ENCODE measurements around the gene TNS1.

The TNS1 gene

DNA sequence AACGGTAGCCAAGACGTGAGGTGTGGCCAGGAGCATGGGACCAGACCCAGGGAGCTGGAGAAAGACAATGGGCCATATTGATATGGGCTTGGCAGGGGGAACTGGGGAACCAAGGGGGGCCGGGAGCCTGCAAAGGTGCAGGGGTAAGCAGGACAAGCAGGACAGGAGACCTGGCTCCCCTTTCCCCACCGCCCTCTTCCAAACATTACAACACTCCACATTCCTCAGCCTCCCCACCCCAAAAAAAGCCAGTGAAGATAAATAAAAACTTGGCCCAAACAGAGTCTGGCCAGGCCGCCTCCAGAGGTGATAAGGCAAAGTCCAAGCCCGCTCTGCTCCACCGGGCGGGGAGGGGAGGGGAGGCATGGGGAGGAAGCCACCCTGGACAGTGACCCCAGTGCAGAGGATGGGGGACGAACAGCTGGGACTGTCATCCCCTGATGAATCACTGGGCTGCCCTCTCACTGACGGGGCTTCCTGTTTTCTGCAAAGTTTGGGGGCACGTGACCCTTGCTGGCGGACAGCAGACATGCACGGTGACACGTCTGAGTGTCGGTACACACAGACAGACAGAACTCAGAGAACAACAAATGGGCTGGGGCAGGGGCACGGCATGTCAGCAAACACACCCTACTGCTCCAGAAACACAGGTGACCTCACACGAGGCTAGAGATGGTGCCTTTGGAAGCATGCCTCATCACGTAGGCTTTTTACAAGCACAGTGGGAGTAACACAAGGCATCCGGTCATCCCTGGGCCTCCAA lies 100.2 kb downstream of the TNS1 start:
- DNase-seq (ENCODE audit: extremely low read depth in 1 of 2, low read depth in 1 of 2), result no peak

- DNase-seq (ENCODE audit: extremely low read depth in 1 of 2, low read depth in 1 of 2), result no peak
These were observed 100.9 kb downstream of the TNS1 start for GRCh38 chr2:217901835-217902378.

DNA sequence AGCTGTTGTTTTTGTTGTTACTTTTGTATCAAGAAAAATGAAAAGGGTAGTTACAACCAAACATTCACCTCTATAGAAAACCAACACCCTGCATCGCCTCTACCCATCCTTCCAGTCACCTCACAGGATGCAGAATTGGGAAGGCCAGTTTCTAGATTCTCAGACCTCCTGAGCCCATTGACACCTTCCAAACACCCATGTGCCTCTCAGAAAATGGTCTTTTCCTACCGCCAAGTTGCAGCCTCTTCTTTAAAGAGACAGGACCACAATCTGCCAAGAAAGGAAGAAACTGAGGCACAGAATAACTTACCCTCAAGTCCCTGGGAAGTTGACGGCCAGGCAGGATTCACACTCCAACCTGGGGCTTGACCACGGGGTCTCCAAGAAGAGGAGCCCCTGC lies 101.4 kb downstream of the TNS1 start:
- DNase-seq (ENCODE audit: extremely low read depth in 1 of 2, low read depth in 1 of 2), result no peak

GRCh38 chr2:217900780-217901360 lies 101.9 kb downstream of the TNS1 start:
- DNase-seq (ENCODE audit: extremely low read depth in 1 of 2, low read depth in 1 of 2), result no peak

DNA sequence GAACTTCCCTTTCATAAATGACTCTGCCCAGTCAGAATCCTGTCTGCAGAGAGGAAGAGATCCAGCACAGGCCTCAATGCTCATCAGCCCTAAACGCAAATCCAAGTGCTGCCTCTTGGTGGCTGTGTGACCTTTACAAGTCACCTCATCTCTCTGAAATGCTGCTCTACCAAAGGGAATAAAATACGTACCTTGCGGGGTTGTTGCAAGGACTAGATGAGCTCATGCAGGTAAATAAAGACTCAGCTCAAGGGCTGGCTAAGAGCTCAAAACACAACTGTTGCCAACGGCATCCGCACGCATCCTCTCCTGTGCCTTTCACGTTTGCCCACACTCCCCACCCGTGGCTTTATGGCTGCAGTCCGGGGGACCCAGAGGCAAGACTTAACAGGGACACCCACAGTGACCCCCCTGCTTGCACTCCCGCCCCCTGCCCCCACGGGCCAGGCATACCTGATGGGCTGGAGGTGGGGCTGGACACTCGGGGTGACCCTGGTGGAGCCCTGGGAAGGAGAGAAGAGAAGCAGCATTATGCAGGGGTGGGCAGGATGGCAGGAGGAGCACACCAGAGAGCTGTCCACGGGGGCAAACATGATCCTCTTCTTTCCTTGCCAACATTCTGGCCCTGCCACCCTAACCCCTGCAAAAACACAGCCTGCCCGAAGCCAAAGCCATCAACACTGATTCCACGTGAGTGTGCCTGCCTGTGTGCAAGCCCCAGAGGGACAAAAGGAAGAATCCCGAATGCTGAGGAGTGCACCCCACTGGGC lies 102.6 kb downstream of the TNS1 start:
- no peak for DNase-seq (ENCODE audit: extremely low read depth in 1 of 2, low read depth in 1 of 2)

GRCh38 chr2:217899231-217900009 lies 103.4 kb downstream of the TNS1 start:
- DNase-seq (ENCODE audit: extremely low read depth in 1 of 2, low read depth in 1 of 2), result no peak

GRCh38 chr2:217897816-217898806 lies 104.7 kb downstream of the TNS1 start:
- DNase-seq (ENCODE audit: extremely low read depth in 1 of 2, low read depth in 1 of 2), result no peak

DNA sequence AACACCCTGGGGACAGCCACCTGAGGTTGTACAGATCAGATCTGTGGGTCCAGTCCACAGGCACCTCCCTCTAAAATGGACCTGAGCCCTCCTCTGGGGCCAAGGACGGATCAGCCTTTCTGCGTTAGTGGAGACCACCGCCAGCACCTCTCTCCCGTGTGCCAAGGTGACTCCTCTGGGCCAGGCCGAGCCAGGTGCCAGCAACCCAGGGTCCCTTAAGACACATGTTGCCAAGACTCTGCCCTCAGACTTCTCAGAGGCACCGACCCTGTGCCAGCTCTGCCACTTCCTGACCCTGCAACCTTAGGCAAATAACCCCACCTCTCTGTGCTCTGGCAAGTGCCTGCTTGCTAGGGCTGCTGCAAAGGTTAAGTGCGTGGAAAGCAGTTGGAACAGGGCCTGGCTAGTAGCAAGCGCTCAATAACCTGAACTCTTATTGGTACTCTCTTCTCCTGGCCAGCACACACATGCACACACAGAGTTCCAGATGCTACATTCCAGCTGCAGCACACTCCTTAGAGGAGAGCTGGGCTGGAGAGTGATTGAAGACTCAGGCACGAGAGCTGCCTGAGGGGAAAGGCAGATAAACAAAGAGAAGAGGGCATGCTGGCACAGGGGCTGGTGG lies 105.6 kb downstream of the TNS1 start:
- DNase-seq (ENCODE audit: extremely low read depth in 1 of 2, low read depth in 1 of 2), result no peak

GRCh38 chr2:217895070-217895635 lies 107.6 kb downstream of the TNS1 start:
- no peak for DNase-seq (ENCODE audit: extremely low read depth in 1 of 2, low read depth in 1 of 2)

GRCh38 chr2:217893440-217893839 lies 109.4 kb downstream of the TNS1 start:
- no peak for DNase-seq (ENCODE audit: extremely low read depth in 1 of 2, low read depth in 1 of 2)

- DNase-seq (ENCODE audit: extremely low read depth in 1 of 2, low read depth in 1 of 2), result no peak
These were observed 110.2 kb downstream of the TNS1 start for GRCh38 chr2:217892560-217892959.

DNA sequence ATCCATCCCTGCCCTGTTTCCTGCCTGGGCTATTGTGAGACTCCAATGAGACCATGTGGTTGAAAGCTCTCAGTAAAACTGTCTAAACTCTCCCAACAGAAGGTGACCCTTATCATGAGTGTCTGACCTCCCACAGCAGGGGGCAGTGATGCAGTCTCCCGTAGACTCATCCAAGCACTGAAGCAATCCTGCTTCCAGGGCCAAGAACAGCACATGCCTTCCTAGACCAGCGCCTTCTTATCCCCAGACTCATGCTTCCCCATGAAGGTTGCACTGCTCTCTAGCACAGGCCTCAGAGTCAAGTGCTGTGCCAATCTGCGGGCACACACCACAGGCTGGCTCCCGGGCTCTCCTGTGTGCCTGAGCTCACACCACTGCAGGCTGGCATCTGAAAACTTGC lies 112.3 kb downstream of the TNS1 start:
- DNase-seq (ENCODE audit: extremely low read depth in 1 of 2, low read depth in 1 of 2), result no peak

DNA sequence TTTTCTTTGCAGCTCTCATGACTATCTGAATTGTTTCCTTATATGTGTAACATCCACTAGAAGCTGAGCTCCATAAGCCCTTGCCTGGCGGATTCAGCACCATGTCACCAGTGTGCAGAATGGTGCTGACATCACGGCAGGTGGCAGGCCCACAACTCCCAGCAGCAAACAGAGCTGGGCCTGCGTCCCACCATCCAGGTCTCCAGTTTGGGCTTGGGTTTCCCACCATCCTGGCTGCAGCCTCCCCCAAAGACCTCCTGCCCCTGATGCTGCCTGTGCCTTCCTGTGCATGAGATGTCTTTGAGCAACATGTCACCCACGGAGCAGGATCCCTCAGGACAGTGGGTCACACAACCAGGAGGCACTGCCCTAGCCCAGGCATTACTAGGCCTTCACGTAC lies 113.1 kb downstream of the TNS1 start:
- DNase-seq (ENCODE audit: extremely low read depth in 1 of 2, low read depth in 1 of 2), result no peak

- DNase-seq (ENCODE audit: extremely low read depth in 1 of 2, low read depth in 1 of 2), result no peak
These were observed 114.7 kb downstream of the TNS1 start for GRCh38 chr2:217887841-217888701.

DNA sequence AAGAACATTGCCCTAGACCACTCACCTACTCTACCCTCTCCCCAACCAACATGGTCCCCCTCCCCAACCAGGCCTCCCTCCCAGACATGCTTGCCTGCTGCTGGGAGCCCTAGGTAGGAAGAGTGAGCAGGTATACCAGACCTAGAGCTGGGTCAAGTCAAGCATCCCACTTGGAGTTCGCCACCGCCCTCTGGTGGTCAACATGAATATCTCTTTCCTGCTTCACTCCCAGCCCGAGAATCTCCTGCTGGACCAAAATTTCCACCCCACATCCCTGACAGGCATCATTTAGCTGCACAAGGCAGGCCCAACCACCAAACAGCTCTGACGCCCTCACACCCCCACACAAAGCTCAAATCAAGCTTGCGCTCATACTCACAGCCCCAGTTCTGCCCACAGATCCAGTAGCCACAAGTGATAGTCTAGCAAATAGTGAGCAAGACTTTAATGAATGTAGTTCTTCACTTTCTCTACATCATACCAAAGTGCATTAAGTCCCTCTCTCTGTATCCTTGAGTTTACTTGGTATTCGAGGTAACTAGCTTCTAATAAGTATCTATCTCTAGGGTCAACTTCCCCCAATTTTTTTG lies 116.0 kb downstream of the TNS1 start:
- DNase-seq (ENCODE audit: extremely low read depth in 1 of 2, low read depth in 1 of 2), result peak; percentile 18 to 28

DNA sequence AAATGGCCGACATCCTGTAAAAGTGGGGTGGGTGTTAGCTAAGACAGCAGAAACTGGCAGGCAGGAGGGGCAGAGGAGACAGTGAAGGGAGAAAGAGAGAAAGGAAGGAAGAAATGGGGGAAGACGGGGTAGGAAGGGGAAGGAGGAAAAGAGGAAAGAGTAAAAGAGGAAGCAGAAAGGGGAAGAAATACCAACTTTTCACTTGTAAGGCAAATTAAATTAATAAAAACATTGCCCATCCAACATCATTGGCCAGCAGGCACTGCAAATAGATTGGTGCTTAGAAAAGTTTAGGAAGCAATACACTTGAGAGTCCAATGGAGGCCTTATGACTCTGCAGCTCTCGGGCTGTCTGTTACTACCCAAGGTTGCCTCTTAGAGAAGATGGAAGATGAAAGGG lies 116.7 kb downstream of the TNS1 start:
- DNase-seq (ENCODE audit: extremely low read depth in 1 of 2, low read depth in 1 of 2), result no peak

DNA sequence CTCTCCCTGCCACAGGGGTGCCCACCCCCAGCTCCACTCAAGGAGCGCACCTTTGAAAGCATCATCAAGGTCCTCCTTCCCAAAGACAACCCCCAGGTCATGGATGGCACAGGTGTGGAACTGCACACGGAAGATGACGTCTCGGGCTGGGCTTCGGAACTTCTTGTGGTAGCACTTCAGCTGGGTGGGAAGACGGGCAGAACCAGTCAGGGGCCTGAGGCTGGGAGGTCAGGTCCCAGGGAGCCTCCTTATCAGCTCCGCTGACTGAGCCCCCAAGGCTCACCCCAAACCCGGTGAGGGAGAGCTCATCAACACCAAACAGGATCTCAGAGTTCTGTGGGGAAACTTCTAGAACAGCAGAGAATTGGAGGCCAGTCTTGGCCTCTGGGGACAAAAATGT lies 117.8 kb downstream of the TNS1 start:
- no peak for DNase-seq (ENCODE audit: extremely low read depth in 1 of 2, low read depth in 1 of 2)

DNA sequence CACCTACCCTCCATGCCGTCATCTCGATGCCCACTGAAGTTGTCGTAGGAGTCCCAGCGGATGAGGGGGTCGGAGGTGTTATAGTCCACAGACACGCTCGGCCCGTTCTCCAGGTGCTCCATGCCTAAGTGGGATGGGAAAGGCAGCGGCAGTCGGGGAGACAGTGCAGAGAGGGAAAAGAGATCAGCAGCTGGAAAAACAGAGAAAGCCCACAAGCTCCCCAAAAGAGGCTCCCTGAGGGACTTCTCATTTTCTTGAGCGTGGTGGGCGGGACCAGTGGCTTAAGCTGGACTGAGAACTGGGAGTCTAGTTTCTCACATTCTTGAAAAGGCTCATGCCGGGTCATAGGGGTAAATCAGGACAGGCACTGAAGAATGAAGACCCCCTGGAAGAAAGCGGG lies 121.9 kb downstream of the TNS1 start:
- no peak for DNase-seq (ENCODE audit: extremely low read depth in 1 of 2, low read depth in 1 of 2)
